GM12801 (cell line): ENCODE measurements around the gene CARD6.

Experiments
- CTCF ChIP-seq: IDR thresholded peaks from one replicate; pipeline ENCODE4 v1.5.1; 2011; ENCODE audit warnings: control low read depth; ENCODE audit not compliant: insufficient read length; ENCODE audit errors: extremely low read depth

CARD6 gene

GRCh38 chr5:40853632-40854192 is 12.5 kb downstream of the CARD6 start:
- no peak for TF ChIP-seq CTCF

GRCh38 chr5:40860711-40861110 is 19.5 kb downstream of the CARD6 start:
- no peak for TF ChIP-seq CTCF

- no peak for TF ChIP-seq CTCF
Measured at GRCh38 chr5:40866844-40867243, 25.7 kb downstream of the CARD6 start.

GRCh38 chr5:40869384-40869783 is 28.2 kb downstream of the CARD6 start:
- TF ChIP-seq CTCF: no peak

GRCh38 chr5:40871177-40871576 is 30.0 kb downstream of the CARD6 start:
- no peak for TF ChIP-seq CTCF

- TF ChIP-seq CTCF: no peak
Measured at GRCh38 chr5:40873286-40873880, 32.2 kb downstream of the CARD6 start.

GRCh38 chr5:40875958-40876357 is 34.8 kb downstream of the CARD6 start:
- no peak for TF ChIP-seq CTCF
